H54 (cell line): Measurements from ENCODE around the gene DCUN1D4.
"Not testable (repeated sequence)": the region's sequence is repeated elsewhere in the genome, so short reads cannot be mapped to it uniquely, and the experiment has no call there.

Source experiments
- DNase-seq: peaks from one replicate; pipeline ENCODE4 v3.0.0; 2011; ENCODE audit warnings: low spot score, mixed read lengths; ENCODE audit not compliant: insufficient read length
- FAIRE-seq: peaks from 3 replicates; lab custom pipeline; 2011; peaks lifted over from hg19 to GRCh38; lab: Jason Lieb, UNC
- POLR2A ChIP-seq: IDR thresholded peaks from 2 replicates; pipeline ENCODE4 v1.6.1; 2011; ENCODE audit warnings: low read depth, mild to moderate bottlenecking, low read length

The DCUN1D4 gene

DNA sequence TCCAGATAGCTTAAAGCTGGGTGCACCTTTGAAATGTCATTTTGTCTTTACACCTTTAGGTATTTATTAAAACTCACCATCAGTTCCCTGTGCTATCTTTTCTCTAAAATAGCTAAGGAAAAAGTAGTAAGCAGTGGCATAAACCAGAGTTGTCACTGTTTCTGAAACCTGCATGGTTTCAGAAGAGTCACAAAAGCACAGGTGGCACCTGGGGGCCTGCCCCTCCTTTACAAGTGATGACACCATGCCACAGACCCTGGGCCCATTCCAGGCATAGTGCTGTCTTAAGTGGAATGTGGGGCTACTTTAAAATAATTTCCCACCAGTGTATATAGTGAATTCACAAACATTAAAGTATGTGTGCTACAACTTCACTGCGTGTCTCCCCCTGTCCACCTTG lies 47.8 kb downstream of the DCUN1D4 start:
- no peak for TF ChIP-seq POLR2A
- no peak for FAIRE-seq

DNA sequence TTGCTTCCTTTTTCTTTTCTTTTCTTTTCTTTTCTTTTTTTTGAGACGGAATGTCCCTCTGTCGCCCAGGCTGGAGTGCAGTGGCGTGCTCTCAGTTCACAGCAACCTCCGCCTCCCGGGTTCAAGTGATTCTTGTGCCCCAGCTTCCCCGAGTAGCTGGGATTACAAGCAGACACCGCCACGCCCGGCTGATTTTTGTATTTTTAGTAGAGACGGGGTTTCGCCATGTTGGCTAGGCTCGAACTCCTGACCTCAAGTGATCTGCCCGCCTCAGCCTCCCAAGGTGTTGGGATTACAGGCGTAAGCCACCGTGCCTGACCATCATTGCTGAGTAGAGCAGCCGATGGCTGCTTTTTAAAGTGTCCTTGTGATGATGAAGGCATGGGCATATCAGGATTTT lies 50.4 kb downstream of the DCUN1D4 start:
- DNase-seq, FAIRE-seq: not testable (repeated sequence)

More for the DNA sequence above, 47.8 kb downstream of the DCUN1D4 start:
- no peak for DNase-seq

DNA sequence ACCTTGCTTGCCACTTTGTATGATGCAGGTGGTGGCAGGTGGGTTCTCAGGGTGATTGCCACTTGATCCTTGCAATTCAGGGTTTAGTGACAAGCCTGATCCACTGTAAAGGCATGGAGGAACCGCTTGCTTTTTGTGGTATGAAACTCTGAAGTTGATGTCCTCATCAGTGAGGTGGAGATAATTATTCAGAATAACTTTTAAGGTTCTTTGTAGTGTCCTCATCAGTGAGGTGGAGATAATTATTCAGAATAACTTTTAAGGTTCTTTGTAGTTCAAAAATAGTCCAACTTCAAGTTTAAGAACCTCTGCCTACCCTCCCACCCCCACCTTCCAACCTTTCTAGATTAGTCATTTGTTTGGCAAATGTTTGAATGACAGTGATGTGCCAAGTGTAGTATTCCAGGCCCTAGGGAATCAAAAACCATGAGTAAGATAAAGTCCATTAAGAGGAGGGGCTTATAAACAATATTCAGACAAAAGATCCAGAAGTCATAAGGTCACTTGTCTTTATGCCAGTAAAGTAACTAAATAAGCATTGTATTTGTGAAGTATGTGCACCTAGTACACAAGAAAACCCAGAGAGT lies 51.2 kb downstream of the DCUN1D4 start:
- no peak for DNase-seq
- TF ChIP-seq POLR2A = no peak
- no peak for FAIRE-seq

DNA sequence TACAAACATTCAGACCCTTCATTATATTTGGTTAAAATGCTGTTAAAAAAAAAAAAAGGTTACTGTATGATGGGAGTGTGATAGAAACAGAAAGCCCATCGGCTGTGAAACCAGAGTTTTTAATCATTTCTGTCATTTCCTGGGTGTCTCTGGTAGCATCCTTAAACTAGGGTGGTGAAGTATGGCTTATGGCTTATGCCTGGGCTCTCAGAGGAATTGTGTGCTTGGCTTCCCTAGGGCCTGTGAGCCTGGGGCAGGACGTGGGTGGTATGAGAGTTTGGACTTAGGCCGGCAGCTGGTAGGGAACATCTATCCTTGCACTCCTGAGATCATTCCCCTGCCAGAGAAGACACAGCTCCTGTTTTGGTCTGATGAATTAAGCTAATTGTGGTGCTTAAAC lies 52.2 kb downstream of the DCUN1D4 start:
- FAIRE-seq (no peak), DNase-seq (no peak)
- TF ChIP-seq POLR2A = no peak

DNA sequence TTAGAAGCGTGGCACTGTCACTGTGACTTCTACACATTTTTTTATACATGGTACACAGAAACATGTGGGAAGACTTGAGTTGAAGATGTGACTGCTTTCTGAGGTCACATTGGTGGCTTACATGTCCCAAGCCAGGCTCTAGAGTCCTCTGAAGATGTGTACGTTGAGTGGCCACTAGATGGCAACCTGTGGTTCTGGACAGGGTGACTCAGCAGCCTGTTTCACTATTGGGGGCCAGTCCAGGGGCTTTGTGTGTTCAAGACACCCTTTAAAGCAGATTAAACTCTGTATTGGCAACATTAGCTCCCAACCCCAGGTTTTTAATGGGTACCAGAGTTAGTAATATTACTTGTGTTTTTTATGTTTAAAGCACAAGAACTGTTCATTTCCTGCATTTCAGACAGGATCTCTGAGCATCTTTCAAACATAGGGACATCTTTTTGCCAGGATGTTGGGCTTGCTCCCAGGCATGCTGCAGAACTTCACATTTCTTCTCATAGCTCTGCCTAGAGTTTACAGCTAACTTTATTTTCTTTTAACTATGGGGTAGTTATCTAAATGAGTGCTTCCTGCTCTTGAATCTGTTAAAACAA lies 53.0 kb downstream of the DCUN1D4 start:
- FAIRE-seq (peak; percentile 66), DNase-seq (peak; percentile 19)
- TF ChIP-seq POLR2A = no peak

DNA sequence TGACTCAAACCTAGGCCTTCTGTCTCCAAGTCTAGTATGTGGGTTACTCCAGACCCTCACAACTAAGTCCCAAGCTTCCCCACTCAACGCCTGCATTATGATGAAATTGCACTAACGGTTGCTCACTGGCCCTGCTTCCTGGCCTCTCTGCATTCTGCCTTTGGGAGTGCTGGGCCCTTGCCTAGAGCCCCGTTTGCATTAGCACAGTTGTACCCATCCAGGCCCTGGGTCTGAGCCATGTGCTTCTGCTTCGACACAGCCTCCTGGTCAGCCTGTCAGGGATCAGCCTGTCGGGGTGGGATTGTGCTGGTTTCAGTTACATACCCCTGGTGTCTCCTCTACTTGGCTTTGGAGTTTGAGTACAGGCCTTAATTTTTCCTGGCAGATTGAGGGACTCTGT lies 58.4 kb downstream of the DCUN1D4 start:
- no peak for DNase-seq
- FAIRE-seq = no peak
- TF ChIP-seq POLR2A = no peak

DNA sequence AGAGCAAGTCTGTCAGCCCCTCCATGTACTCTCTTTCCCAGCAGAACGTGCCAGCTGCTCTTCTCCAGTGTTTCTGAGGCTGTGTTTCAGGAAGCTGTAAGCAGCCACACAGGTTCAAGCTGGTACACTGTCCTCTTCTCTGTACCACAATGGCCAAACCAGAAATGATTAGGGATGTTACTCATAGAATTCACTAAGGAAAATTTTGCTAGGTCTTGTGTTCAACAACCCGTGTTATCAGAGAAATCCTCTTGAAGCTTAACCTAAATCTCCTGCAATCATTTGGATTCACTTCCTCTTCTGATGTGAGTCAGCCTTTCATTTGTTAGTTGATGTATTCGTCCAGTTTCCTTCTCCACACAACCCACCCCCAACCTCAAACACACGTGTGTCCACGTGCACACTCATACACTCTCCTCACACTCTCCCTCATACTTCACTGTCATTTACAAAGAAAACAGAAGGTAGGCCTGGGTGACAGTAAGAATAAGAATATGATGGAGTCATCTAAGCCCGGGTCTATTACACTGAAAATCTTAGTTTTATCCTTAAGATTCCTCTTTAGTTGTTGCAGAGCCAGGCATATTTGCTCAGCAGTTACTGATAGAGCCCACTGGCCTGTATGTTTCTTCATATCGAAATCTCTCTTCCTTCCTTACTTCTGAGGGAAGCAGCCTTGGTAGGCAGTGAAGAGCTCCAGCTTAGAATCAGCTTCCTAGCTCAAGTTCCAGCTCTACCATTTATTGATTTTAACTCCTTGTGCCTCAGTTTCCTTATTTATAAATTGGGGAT lies 63.4 kb downstream of the DCUN1D4 start:
- no peak for TF ChIP-seq POLR2A
- DNase-seq (no peak), FAIRE-seq (no peak)

DNA sequence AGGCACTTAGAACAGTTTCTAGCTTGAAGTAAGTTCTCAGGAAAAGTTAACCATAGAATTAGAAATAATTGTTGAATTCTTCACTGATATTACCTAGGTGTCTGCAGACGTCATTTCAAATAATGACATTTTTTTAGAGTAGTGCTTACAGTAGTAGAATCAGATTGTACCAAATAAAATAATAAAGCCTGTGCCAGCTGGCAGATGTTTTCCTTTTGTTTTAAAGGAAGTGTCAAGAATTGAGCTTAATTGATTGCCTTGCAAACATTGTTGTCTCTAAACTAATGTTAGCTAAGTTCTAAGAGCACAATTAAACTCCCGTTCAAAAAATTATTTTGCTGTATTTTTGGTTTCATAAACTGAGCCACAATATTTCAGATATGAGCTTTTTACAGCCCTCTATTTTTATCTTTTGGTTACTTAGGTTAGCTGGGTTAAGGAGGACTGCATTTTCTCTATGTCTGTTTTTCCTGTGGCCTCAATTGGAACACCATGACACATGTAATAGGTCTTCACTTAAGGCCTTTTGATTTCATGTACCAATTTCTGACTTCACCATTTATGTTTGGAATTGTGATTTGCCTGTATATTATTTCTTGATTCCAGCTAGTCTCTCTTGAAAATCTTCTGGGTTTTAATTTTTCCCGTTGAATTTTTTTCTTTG lies 64.2 kb downstream of the DCUN1D4 start:
- DNase-seq (no peak), FAIRE-seq (no peak)
- TF ChIP-seq POLR2A = no peak

DNA sequence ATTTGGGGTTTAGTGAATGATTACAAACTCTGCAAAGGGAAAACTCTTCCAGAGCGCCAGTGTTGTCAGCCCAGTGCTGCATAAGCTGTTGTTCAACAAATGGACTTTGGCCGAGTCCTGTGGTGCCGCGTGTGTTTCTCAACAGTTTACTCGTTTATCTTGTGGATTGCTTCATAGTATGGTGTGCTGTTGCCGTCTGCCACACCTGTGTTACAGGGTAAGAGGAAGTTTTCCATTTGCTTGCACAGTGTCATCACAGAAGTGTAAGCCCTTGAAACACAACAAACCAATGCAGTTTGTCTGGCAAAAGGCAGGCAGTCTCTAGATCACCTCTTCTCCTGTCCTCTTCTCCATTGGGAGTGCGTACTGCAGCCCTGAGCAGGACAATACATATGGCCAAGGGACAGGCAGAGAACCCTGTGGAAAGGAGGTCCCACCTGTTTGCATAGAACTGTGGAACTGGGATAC lies 66.3 kb downstream of the DCUN1D4 start:
- no peak for TF ChIP-seq POLR2A
- no peak for DNase-seq
- FAIRE-seq = no peak

DNA sequence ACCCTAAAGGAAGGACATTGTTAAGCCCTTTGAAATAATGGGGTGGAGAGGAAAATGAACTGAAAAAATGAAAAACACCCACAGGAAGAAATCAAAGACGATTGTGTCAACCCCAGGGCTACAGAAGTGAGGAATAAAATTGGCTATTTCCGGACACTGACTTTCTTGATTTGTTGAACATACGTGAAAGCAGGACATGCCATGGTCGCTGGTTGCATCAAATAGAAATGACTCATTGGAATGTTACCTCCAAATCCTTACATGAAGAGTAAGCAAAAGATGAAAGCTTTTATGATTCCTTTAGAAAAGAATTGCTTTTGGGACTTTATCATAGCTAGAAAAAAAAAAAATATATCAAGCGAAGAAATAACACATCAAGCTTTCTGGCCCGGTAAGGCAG lies 75.3 kb downstream of the DCUN1D4 start:
- FAIRE-seq (no peak), DNase-seq (no peak)
- no peak for TF ChIP-seq POLR2A

DNA sequence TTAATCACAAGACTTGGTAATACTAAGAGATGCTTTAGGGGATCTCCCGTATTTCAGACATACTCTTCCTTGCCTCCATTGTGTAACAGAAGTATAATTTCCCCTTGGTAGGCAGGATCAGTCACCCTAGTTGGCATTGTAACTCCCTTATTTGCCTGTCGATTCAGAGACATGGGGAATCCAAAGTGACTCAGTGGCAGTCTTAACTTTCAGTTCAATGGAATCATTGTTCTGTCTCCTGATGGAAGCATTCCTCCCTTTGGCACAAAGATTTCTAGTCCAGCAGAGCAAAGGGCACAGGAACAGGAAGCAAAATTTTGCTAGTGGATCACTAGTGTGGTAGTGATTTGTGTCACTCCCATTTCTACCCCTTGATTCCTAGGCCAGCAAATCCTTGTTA lies 80.4 kb downstream of the DCUN1D4 start:
- no peak for DNase-seq
- no peak for TF ChIP-seq POLR2A
- no peak for FAIRE-seq

DNA sequence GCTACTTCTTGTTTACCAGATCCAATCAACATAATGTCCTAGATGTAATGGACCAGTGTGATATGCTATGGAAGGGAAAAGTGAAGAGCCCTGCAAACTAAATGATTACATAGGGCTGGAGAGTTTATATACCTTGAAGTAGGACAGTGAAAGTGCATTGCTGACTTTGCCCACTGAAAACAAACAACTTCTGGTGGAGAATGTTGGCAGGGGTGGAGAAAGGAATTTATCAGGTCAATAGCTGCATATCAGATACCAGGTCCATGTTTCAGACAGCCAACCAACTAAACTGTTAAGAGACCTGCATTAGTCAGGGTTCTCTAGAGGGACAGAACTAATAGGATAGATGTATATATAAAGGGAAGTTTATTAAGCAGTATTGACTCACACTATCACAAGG lies 82.4 kb downstream of the DCUN1D4 start:
- DNase-seq = no peak
- no peak for TF ChIP-seq POLR2A
- no peak for FAIRE-seq

DNA sequence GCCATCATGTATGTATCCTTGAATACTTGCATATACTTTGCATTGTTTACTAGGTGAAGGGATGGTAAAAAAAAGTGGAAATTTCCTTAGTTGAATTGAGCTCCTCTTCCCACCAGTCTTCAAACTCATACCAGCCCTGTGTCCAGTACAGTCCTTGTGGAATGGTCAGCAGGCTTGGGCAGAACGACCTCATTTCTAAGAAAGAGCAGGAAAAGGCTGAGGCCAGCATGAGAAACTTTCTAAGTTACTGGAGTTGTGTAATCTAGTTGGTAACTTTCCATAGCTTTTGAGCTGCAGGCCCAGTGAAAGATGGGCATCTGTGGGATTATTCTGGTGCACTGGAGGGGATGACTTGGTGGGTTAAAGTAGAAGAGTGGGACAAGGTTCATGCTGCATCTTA lies 87.6 kb downstream of the DCUN1D4 start:
- DNase-seq (no peak), FAIRE-seq (no peak)
- TF ChIP-seq POLR2A = no peak

DNA sequence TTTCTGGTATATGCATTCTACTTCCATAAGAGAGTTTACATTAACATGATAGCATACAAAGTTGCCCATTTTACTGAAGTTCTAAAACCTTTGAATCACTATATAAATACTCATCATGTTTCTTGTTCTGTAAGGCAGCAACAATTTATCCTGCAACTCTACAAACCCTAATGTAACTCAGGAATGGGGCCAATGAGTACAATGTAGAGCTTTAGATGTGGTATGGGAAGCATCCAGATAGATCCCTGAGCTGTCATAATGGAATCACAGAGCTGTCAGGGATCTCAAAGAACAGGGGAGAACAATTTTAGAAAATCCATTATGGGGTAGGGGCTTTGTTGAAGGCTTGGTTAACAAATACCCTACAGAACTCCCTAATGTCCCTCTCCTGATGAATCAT lies 88.5 kb downstream of the DCUN1D4 start:
- no peak for DNase-seq
- no peak for TF ChIP-seq POLR2A
- no peak for FAIRE-seq
